Measurements from ENCODE around the gene SEMA3B.

Gene SEMA3B

DNA sequence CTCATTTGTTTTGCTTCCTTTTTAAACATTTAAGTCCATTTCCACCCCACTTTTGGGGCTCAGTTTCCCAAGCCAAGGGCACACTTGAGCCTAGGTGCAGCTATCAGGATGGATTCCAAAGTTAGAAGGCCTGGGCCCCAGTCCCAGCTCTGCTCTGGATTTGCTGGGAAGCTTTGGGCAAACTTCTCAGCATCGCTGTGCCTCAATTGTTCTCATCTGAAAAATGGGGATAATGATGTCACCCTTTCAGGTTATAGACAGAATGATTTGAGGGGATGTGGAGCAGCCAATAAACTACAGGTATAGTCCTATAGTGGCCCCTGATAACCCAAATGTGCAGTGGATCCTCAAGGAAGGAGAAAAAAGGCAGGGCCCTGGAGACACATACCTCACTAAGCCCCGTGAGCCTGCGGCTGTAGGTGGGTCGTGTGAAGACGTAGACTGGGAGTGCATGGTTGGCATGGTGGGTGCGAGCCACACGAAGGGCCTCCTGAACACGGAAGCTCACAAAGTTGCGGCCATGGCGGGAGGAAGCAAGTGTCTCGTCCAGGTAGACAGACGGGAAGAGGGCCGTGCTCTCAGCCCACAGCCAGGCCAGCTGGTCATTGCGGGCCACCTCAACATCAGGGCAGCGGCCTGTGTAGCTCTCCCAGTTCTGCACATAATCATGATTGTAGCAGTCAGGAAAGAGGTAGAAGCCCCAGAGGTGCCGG, 50.4 kb downstream of the SEMA3B start:
- no peak for DNase-seq

DNA sequence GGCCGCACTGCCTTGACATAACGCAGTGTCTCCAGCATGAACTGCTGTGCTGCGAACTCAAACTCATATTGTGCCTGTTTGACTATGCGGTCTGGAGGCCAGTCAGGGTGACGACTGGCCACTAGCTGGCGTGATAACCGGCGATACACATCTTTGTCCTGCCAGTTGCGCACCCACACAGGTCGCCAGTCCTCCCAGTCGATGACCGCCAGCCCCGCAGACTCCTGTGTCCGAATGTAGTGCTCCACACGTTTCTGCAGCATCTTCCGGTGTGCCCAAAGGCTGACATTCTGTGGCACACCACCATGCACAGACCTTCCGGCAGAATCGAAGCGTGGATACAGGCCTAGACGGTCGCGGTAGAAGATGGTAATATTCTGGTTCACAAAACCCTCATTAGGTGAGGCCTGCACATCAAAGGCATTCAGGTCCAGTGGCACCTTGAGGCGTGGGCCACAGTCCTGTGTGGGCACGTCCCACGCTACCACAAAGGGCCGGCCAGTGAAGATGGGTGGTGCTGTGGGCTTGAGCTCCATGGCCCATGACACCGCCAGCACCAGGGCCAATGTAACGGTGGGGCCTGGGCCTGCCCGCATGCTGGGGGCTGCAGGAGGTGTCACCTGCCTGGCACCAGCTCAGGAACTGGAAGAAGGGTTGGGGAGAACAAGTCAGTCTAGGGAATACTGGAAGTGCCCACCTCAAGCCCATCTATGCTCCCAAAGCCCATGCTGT, 51.1 kb downstream of the SEMA3B start:
- no peak for DNase-seq

DNA sequence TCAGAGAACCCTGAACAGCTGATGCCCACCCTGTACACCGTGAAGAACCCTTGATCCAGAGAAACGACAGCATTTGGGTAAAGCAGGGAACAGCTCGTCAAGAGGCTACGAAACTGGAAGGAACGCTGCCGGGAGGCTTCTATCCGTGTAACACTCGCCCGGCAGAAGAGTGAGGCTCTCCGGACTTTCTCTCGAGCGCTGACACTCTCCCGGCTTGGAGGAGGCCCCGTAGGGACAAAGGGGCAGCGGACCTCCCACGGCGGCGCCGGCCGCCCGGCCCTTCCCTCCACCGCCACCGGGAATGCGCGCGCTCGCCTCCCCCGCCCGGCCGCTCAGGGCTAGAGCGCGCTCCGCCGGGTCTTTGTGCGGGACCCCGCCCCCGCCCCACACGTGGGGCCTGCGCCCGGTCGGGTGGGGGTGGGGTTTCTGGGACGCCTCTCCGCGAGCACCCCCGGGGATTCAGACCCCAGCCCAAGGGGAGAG, 51.9 kb downstream of the SEMA3B start:
- DNase-seq: peak; percentile 73

DNA sequence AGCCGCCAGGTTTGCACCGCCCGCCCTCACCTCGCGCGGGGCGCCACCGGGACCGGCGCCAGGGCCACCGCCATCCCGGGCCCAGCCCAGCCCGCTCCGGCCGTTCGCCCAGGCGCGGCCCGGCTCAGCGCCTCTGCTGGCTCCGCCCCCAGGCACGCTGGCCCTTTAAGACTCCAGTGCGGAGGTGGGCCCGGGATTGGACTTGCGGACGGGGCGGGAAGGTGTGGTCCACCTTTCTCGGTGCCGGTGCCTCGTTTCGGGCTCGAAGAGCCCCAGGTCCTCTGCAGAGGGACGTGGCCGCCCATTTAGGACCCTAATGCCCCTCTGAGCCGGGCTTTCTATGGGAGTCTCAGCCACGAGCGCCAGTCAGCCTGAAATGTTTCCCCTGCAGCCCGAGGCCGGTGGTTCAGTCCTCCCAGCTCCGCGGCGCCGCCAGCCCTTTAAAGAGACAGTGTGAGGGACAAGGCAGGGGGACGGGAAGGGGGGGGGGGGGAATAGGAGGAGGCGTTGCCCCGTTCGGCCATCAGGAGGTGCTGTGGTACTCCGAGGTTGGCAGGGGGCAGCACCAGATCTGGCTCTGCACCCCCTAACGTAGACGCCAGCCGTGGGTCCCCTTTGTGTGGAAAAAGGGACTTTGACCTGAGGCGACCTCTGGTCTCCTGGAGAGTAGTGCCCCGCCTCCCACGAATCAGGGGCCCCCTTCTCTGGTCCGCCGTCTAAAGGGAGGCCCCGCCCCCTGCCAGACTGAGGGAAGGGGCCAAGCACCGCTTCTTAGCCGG, 52.6 kb downstream of the SEMA3B start:
- DNase-seq: peak; percentile 87

DNA sequence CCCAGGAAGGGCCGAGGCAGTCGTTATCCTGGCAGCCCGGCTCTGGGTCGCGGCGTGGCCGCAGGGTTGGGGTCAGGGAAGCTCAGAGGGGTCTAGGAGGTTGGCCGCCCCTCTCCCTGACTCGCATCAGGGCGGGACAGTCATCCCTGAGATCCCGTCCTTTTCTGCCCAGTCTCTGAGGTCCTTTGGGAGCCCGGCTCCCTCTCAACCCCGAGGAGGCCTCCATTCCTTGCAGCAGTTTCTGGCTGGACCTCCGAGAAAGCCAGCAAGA, 53.1 kb downstream of the SEMA3B start:
- no peak for DNase-seq

DNA sequence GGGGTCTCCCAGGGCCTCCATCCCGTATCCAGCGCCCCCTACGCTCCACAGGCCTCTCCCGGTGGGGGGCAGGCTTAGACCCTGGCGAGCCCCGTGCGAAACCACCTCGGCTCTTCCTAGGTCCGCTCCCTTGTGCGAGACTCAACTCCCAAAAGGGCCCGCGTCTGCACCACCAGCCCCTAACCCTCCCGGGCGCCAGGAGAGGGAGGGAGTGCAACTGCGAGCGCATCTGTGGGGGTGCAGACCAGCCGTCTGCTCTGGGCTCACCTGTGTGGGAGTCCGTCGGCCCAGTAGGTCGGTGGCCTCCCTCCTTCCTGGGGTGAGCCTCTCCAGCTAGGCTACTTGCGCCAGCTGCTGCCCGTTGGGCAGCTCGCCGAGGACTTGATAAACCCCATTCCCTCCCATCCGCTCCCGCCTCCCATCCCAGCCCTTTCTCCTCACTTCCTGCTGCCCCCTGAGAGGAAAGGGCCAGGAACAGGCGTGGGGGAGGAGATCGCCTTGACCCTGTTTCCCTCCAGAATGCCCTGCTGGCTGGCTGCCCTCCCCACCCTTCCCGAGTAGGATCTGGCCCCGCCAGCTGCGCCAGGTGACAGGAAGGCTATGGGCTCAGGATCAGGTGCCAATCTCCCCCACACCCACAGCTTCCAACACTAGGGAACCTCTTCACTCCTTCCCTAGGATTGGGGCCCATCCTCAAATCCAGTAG, 53.6 kb downstream of the SEMA3B start, which contains the start of gene HYAL2:
HYAL2 (minus strand) TSS at position 360 of the 706 bp plus-strand sequence. CDS start 2,256 bp downstream, outside the sequence.
- no peak for DNase-seq

DNA sequence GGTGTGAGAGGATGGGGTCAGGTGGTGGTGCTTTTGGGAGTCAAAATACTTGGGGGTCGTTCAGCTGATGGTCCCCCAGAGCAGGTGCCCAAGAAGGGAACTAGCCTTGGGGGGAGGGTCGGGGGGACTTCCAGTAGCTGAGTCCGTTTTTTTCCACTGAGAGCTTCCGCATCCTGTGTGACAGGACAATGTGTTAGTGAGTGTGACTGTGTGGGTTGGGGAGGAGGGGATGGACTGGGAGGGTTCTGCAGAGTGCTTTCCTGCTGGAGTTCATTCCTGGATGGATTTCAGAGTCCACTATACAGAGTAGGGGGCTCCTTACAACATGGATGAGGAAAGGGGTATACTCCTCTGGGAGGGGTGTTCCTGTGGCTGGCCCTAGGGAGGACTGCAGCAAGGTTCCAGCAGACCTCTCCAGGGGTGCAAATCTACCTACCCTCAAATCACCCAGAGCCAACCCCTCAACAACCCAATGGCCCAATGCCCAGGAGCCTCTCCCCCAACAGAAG, 54.2 kb downstream of the SEMA3B start:
- DNase-seq: no peak

DNA sequence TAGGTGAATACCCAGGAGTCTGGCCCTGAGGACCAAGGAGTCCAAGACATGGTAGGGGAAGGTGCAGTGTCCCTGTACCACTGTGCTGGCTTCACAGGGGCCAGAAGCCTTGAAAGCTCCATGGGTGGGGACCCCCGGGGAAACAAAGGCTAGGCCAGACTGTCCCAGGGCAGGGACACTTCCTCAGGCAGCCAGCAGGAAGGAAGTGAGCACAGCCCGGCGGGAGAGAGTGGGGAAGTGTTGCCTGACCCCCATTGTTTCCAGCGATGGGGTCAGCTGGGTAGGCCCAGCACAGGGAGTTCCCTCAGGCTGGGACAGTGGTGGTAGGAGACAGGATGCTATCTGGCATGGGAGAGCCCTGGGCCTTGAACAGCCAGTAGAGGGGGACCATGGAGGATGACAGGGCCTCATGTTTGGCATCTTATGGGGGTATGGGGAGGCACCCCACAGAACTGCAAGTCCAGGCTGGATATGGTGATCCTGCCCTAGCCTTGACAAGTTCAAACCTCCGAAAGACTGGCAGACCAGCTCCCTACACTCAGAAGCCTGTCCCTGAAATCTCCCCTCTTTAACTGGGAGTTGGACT, 54.8 kb downstream of the SEMA3B start:
- no peak for DNase-seq

DNA sequence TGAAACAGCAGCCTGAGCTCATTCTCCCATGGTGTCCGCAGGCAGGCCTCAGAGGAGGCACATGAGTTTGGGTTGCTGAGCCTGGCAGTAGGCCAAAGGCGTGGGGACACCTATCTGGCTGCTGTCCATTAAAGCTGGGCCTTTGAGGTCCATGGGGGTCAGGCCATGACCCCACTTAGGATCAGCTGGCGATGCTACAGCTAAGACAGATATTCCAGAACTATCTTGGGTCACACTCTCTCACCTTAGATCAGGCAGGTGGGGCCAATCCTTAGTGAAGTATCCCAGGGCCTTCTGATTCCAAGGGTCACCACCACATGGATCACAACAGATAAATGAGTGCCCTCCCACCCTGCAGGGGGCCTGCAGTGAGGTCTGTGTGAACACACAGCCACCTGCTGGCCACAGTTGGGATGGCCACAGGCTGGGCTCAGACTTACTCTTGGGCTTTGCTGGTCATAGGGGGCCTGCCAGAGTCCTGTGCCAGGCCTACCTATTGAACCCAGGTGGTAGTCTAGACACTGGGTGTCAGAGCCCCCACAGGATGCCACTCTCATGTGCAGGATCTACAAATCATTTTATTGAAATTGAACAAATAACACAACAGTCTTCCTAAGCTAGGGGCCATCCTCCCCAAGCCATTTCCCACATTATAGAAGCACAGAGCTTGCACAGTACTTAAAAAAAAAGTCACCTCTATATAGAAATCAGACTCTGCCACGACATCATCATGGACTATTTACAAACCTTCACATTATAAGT, 55.6 kb downstream of the SEMA3B start:
- peak; percentile 47 for DNase-seq

DNA sequence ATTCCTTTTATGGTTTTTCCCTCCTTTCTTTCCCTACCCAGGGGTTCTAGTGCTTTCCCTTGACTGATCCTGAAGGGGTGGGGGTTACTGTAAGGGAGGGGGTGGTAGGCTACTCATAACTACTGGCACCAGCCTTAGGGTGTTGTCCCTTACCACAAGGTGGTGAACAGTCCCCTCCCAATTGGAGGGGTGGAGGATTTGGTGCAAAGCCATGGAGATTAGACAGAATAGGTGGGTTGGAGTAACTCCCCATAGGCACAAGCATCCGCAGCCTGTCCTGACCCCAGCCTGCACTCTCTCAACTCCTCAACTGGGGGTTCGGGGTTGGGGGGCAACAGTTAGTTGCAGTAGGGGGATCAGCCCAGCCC, 56.1 kb downstream of the SEMA3B start:
- DNase-seq: no peak

DNA sequence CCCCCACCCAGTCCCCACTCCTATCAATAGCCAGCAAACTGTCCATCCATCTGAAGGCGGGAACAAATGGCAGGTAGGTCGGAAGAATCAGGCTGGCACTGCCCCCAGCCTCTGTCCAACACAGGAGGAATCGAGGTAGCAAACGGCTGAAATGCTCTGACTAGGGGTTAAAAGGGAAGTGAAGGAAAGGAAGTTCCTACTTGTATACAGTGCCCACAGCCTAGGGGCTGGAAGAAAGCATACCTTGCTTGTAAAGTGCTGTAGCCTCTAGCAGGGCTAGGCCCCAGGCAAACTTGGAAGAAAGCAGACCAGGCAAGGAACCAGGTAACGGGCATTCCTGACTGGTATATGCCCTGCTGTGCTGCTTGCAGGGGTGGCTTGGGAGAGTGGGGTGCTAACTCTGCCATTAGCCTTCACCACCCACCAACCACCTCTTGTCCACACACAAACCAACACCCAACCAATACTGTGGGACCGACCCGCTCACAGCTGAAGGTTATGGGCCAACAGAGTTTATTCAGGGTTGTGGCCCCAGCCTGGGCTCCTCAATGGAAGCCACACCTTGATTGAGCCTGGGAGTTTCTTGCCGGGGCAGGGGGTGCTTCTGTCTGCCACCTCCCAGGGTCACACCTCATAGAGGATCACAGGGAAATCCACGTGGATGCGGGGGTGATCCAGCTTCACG, 56.7 kb downstream of the SEMA3B start:
- DNase-seq: no peak

DNA sequence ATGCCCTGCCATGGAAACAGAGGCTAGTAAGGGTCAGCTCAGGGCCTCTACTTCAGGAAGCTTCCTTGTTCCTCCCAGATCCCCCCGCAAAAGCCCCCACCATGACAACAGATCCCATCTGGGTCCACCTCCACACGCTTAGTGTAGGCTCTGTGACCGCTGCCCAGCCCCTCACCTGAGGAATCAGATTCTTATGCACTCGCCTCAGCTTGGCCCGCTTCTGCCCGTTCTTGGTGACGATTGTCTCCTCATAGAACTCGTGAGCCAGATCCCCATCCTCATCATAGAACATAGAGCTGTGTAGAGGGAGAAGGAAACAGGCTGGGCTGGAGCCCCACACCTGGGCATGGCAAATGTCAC, 57.2 kb downstream of the SEMA3B start:
- DNase-seq: no peak

DNA sequence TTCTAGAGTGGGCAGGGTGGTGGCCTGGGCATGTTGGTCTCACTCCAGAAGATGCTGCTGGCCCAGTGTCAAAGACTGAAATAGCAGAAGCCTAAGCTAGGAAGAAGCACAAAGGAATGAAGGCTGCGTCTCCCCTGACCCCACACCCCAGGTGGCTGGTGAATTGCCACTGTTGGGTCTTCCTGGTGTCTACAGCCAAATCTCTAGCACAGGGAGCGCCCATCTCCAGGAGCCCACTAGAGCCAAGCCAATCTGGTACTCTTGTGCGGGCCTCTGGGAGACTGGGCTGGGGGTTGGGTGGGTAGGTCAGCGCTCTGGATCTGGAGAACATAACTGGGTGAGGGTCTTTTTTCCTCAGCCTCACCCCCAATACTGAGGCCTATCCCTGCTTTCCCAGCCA, 58.2 kb downstream of the SEMA3B start:
- DNase-seq: no peak
